Measurements from ENCODE around the gene NR1H3. TPM values are rescaled to one million over a fixed set of nuclear protein-coding genes. Genes with fewer than 3 reads are reported as not detected.

NR1H3 gene
- polyA plus RNA-seq, 3 donors: 4.4 to 20.3 (median 9.3) TPM

DNA sequence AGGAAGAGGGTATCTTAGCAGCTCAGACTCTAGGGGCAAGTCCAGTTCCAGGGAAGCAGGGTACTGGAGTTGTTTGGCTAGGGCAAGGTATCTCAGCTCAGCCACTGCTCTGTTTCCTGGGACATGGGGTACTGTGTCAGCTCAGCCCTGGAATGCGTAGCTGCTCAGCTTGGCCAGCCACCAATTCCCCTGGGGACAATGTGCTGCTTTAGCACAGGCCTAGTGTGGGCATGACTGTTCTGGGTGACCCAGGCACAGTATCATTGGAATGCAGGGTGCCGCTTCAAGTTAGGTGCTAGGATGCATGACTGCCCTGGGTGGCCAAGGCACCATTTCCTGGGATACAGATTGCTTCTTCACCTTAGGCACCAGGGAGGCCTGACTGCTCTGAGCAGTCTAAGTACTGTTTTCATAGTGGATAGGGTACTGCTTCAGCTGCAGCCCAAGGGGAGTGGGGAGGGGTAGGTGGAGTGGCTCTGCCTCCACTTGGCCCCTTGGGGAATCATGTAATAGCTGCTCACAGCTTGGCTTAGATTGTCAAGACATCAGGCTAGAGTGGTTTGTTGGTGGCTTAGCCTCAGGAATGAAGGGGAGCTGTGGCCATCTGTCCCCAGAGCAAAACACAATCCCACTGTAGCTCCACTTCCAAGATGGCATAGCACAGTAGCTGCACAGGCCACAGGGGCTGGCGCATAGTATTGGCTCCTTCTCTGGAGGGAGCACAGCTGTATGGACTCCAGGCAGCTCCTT lies 48.1 kb downstream of the NR1H3 start:
- Histone ChIP-seq H3K9ac (ENCODE audit: insufficient read depth, low read length, poor library complexity, severe bottlenecking) (no peak overlapping the region), H3K4me1 (ENCODE audit: control insufficient read depth in 1 of 2, insufficient read depth in 2 of 2, low read length in 2 of 2) (no peaks in the 10 kb centered on the region), H3K27me3 (ENCODE audit: control insufficient read depth in 2 of 2, insufficient read depth in 2 of 2, low read length in 2 of 2) (no peaks in the 10 kb centered on the region), H3K4me3 (replicated peaks in 1 of 3; ENCODE audit: low read depth in 2 of 3, low read length in 3 of 3) (no peak overlapping the region), H4K20me1 (ENCODE audit: insufficient read depth, low read length) (peaks cover 51% of the 10 kb centered on the region), H3K9me3 (replicated peaks in 1 of 2; ENCODE audit: control insufficient read depth in 1 of 2, insufficient read depth in 1 of 2, low read length in 2 of 2) (peaks cover 0 to 4% of the 10 kb centered on the region in 2 donors), H3K27ac (ENCODE audit: low read depth in 1 of 2, low read length in 2 of 2) (peak overlapping the region in 1 of 2 donors; percentile 8), H2AFZ (ENCODE audit: insufficient read depth, low read depth, low read length, poor library complexity, severe bottlenecking) (no peak overlapping the region), H3K79me2 (ENCODE audit: insufficient read depth, low read length) (peaks cover 10% of the 10 kb centered on the region), H3K36me3 (replicated peaks in 1 of 2; ENCODE audit: control insufficient read depth in 1 of 2, insufficient read depth in 2 of 2, low read length in 2 of 2) (peaks cover 90 to 100% of the 10 kb centered on the region in 2 donors), H3K4me2 (replicated peaks; ENCODE audit: extremely low read depth, low read length, poor library complexity, severe bottlenecking) (no peak overlapping the region)
- Mint-ChIP-seq H3K27ac (peak overlapping the region in 1 of 7 donors; percentile 16), H3K4me3 (no peak overlapping the region), H3K4me1 (no peaks in the 10 kb centered on the region), H3K9me3 (peaks cover 8 to 14% (median 10%) of the 10 kb centered on the region in 7 donors), H3K36me3 (peaks cover 87 to 99% of the 10 kb centered on the region in 2 donors), H3K27me3 (ENCODE audit: low read depth in 3 of 3) (peaks cover 0 to 6% (median 2%) of the 10 kb centered on the region in 3 donors)
- intact Hi-C loops (cut with micrococcal nuclease): loop anchor here in 1 of 2 donors (10.0 kb wide), 2 partner anchors 309 to 439 kb away; no protein-coding TSS in a partner anchor
- no peak for DNase-seq
- TF ChIP-seq, protein P1, sequence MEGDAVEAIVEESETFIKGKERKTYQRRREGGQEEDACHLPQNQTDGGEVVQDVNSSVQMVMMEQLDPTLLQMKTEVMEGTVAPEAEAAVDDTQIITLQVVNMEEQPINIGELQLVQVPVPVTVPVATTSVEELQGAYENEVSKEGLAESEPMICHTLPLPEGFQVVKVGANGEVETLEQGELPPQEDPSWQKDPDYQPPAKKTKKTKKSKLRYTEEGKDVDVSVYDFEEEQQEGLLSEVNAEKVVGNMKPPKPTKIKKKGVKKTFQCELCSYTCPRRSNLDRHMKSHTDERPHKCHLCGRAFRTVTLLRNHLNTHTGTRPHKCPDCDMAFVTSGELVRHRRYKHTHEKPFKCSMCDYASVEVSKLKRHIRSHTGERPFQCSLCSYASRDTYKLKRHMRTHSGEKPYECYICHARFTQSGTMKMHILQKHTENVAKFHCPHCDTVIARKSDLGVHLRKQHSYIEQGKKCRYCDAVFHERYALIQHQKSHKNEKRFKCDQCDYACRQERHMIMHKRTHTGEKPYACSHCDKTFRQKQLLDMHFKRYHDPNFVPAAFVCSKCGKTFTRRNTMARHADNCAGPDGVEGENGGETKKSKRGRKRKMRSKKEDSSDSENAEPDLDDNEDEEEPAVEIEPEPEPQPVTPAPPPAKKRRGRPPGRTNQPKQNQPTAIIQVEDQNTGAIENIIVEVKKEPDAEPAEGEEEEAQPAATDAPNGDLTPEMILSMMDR (IDR thresholded peaks at IDR 0.05): no peak
- WGBS (ENCODE audit: insufficient coverage): 100% methylated on average over 2 of the region's 3 CpGs

DNA sequence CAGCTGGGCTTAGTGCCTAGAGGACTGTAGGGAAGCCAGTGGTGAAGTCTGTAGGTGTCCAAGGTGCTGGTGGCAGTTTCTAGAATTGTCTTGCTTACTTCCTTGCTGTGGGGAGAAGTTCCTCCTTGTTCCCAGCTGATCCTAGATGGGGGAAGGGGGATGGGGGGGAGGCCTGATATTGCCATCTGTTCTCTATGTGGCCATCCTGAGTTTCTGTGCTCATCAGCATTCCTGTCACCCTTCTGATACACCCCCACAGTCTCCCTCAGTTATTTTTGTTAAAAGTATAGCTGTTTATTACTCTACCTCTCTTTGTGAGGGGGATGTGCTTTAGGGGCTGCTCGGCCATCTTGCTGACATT lies 48.7 kb downstream of the NR1H3 start:
- H3K27ac ChIP-seq (ENCODE audit: low read depth in 1 of 2, low read length in 2 of 2): no peak overlapping the region
- no peak for DNase-seq
- no peak overlapping the region for H3K4me2 ChIP-seq (replicated peaks; ENCODE audit: extremely low read depth, low read length, poor library complexity, severe bottlenecking)
- H3K79me2 ChIP-seq (ENCODE audit: insufficient read depth, low read length): peaks cover 10% of the 10 kb centered on the region
- H3K27me3 ChIP-seq (ENCODE audit: control insufficient read depth in 2 of 2, insufficient read depth in 2 of 2, low read length in 2 of 2): no peaks in the 10 kb centered on the region
- intact Hi-C loops (cut with micrococcal nuclease): loop anchor here in 1 of 2 donors (10.0 kb wide), 2 partner anchors 308 to 438 kb away; no protein-coding TSS in a partner anchor
- H3K9me3 Mint-ChIP-seq: peaks cover 8 to 14% (median 10%) of the 10 kb centered on the region in 7 donors
- H3K4me3 ChIP-seq (replicated peaks in 1 of 3; ENCODE audit: low read depth in 2 of 3, low read length in 3 of 3): no peak overlapping the region
- peaks cover 88 to 99% of the 10 kb centered on the region in 2 donors for H3K36me3 Mint-ChIP-seq
- peaks cover 0 to 4% of the 10 kb centered on the region in 2 donors for H3K9me3 ChIP-seq (replicated peaks in 1 of 2; ENCODE audit: control insufficient read depth in 1 of 2, insufficient read depth in 1 of 2, low read length in 2 of 2)
- H3K27me3 Mint-ChIP-seq (ENCODE audit: low read depth in 3 of 3): peaks cover 0 to 6% (median 2%) of the 10 kb centered on the region in 3 donors
- TF ChIP-seq, protein P1 (IDR thresholded peaks at IDR 0.05): no peak
- no peak overlapping the region for H3K4me3 Mint-ChIP-seq
- no peaks in the 10 kb centered on the region for H3K4me1 ChIP-seq (ENCODE audit: control insufficient read depth in 1 of 2, insufficient read depth in 2 of 2, low read length in 2 of 2)
- no peak overlapping the region for H2AFZ ChIP-seq (ENCODE audit: insufficient read depth, low read depth, low read length, poor library complexity, severe bottlenecking)
- no peak overlapping the region for H3K9ac ChIP-seq (ENCODE audit: insufficient read depth, low read length, poor library complexity, severe bottlenecking)
- peaks cover 94 to 100% of the 10 kb centered on the region in 2 donors for H3K36me3 ChIP-seq (replicated peaks in 1 of 2; ENCODE audit: control insufficient read depth in 1 of 2, insufficient read depth in 2 of 2, low read length in 2 of 2)
- H4K20me1 ChIP-seq (ENCODE audit: insufficient read depth, low read length): peaks cover 48% of the 10 kb centered on the region
- peak overlapping the region in 1 of 7 donors; percentile 33 for H3K27ac Mint-ChIP-seq
- H3K4me1 Mint-ChIP-seq: no peaks in the 10 kb centered on the region
- WGBS (ENCODE audit: insufficient coverage): no CpG with 5 or more reads among the region's 1 CpG

Measured in CD14-positive monocyte (primary cell).